ENCODE results near the gene CALHM1.
"Not testable (repeated sequence)": the region's sequence is repeated elsewhere in the genome, so short reads cannot be mapped to it uniquely, and the experiment has no call there.

Gene CALHM1

GRCh38 chr10:103429647-103430046, 29.1 kb downstream of the CALHM1 start:
- DNase-seq (ENCODE audit: low read depth in 3 of 3) = no peak

GRCh38 chr10:103428989-103429643, 29.6 kb downstream of the CALHM1 start:
- DNase-seq (ENCODE audit: low read depth in 3 of 3) = no peak

- DNase-seq (ENCODE audit: low read depth in 3 of 3) = no peak
Observed at GRCh38 chr10:103427866-103428265, 30.8 kb downstream of the CALHM1 start.

GRCh38 chr10:103423748-103424147, 35.0 kb downstream of the CALHM1 start:
- no peak for DNase-seq (ENCODE audit: low read depth in 3 of 3)

- DNase-seq (ENCODE audit: low read depth in 3 of 3) = no peak
Observed at GRCh38 chr10:103419101-103419500, 39.6 kb downstream of the CALHM1 start.

- no peak for DNase-seq (ENCODE audit: low read depth in 3 of 3)
Observed at GRCh38 chr10:103417601-103418000, 41.1 kb downstream of the CALHM1 start.

- not testable (repeated sequence) for DNase-seq (ENCODE audit: low read depth in 3 of 3)
Observed at GRCh38 chr10:103417148-103417469, 41.6 kb downstream of the CALHM1 start.

GRCh38 chr10:103416436-103417147, 42.1 kb downstream of the CALHM1 start:
- DNase-seq (ENCODE audit: low read depth in 3 of 3) = peak in 1 of 3 donors; percentile 40

GRCh38 chr10:103415581-103415980, 43.1 kb downstream of the CALHM1 start:
- no peak for DNase-seq (ENCODE audit: low read depth in 3 of 3)

- DNase-seq (ENCODE audit: low read depth in 3 of 3) = no peak
Observed at GRCh38 chr10:103413564-103413963, 45.1 kb downstream of the CALHM1 start.
